CD8-positive, alpha-beta memory T cell (primary cell): Measurements from ENCODE around the gene TMCC2. TPM values are rescaled to one million over a fixed set of nuclear protein-coding genes. Genes with fewer than 3 reads are reported as not detected.

Experiments used
- CTCF ChIA-PET: fragments of 350-600 bp; sonication (Branson Sonifier 250); formaldehyde crosslinking; loops from one replicate; lab custom pipeline; 2021; ENCODE audit warnings: antibody characterized with exemption; lab: Charles Lee
- POLR2A ChIA-PET: fragments of 350-600 bp; sonication (Branson Sonifier 250); formaldehyde crosslinking; loops from one replicate; lab custom pipeline; 2021; ENCODE audit warnings: antibody characterized with exemption; lab: Charles Lee
- DNase-seq, 5 donors: peaks; one replicate each; pipeline versions ENCODE4 v3.0.0 to v3.0.0-alpha.2; 2020 to 2022; ENCODE audit warnings: mixed read lengths in 1 of 5
- H3K27ac ChIP-seq: one replicate; pipeline ENCODE4 v1.7.0; 2013; ENCODE audit warnings: low read depth, mild to moderate bottlenecking, low read length, moderate library complexity
- H3K27me3 ChIP-seq: 2 replicates; pipeline ENCODE4 v1.7.0; 2013; ENCODE audit warnings: low read length, mild to moderate bottlenecking; ENCODE audit not compliant: insufficient read depth, poor library complexity, severe bottlenecking
- H3K36me3 ChIP-seq: 2 replicates; pipeline ENCODE4 v1.7.0; 2013; ENCODE audit warnings: mild to moderate bottlenecking, low read length, moderate library complexity; ENCODE audit not compliant: insufficient read depth
- H3K4me1 ChIP-seq: 2 replicates; pipeline ENCODE4 v1.7.0; 2013; ENCODE audit warnings: mild to moderate bottlenecking, low read length, moderate library complexity; ENCODE audit not compliant: insufficient read depth
- H3K4me3 ChIP-seq: 2 replicates; pipeline ENCODE4 v1.7.0; 2013; ENCODE audit warnings: mild to moderate bottlenecking, low read length
- H3K9me3 ChIP-seq: 2 replicates; pipeline ENCODE4 v1.7.0; 2013; ENCODE audit warnings: mild to moderate bottlenecking, low read length
- H3K27ac Mint-ChIP-seq, 8 donors: one replicate each; pipeline ENCODE4 v1.8.0; 2020 to 2021; ENCODE audit warnings: mixed read lengths in 8 of 8, mild to moderate bottlenecking in 6 of 8, inconsistent platforms in 3 of 8, moderate library complexity in 3 of 8
- H3K27me3 Mint-ChIP-seq, 2 donors: one replicate each; pipeline ENCODE4 v1.8.0; 2020 to 2021; ENCODE audit warnings: mixed read lengths in 2 of 2, mild to moderate bottlenecking in 1 of 2, moderate library complexity in 1 of 2
- H3K36me3 Mint-ChIP-seq, 3 donors: one replicate each; pipeline ENCODE4 v1.8.0; 2020 to 2021; ENCODE audit warnings: mixed read lengths in 3 of 3, inconsistent platforms in 1 of 3, mild to moderate bottlenecking in 1 of 3
- H3K4me1 Mint-ChIP-seq, 3 donors: one replicate each; pipeline ENCODE4 v1.8.0; 2020 to 2021; ENCODE audit warnings: mixed read lengths in 3 of 3, inconsistent platforms in 1 of 3, mild to moderate bottlenecking in 1 of 3
- H3K4me3 Mint-ChIP-seq, 7 donors: one replicate each; pipeline ENCODE4 v1.8.0; 2020 to 2021; ENCODE audit warnings: mixed read lengths in 7 of 7, mild to moderate bottlenecking in 6 of 7, moderate library complexity in 4 of 7, inconsistent platforms in 2 of 7
- H3K9me3 Mint-ChIP-seq, 5 donors: one replicate each; pipeline ENCODE4 v1.8.0; 2020 to 2022; ENCODE audit warnings: mixed read lengths in 5 of 5, mild to moderate bottlenecking in 3 of 5, moderate library complexity in 2 of 5, inconsistent platforms in 1 of 5
- polyA plus RNA-seq: library from polyadenylated mRNA; unstranded; fragments of 300-500 nt; fragmentation: Illumina TruSeq; gene quantifications from one replicate; pipeline ENCODE4 v1.2.3, GENCODE V29; 2021
- total RNA-seq, 2 experiments: library from RNA; stranded (reverse); gene quantifications; one replicate each; pipeline ENCODE4 v1.2.3, GENCODE V29; 2021

TMCC2 gene
- total and polyA plus RNA-seq, 3 experiments from 2014 or later = 1.4 to 8.4 (median 7.1) TPM

GRCh38 chr1:205188596-205188995 lies 39.1 kb upstream of the TMCC2 start:
- H3K4me3 Mint-ChIP-seq = no peak overlapping the region

GRCh38 chr1:205189131-205189530 lies 38.6 kb upstream of the TMCC2 start:
- ChIA-PET CTCF (no interaction called here), POLR2A (no interaction called here)
- Mint-ChIP-seq H3K4me3 (no peak overlapping the region), H3K27me3 (no peaks in the 10 kb centered on the region), H3K9me3 (peaks cover 0 to 3% (median 0%) of the 10 kb centered on the region in 5 donors), H3K36me3 (peaks cover 0 to 26% (median 5%) of the 10 kb centered on the region in 3 donors), H3K4me1 (peaks cover 56 to 86% (median 72%) of the 10 kb centered on the region in 3 donors), H3K27ac (no peak overlapping the region)
- DNase-seq = no peak
- Histone ChIP-seq H3K27ac (no peak overlapping the region), H3K4me3 (no peak overlapping the region), H3K4me1 (peaks cover 11% of the 10 kb centered on the region), H3K36me3 (peaks cover 8% of the 10 kb centered on the region), H3K9me3 (no peaks in the 10 kb centered on the region), H3K27me3 (no peaks in the 10 kb centered on the region)

More at GRCh38 chr1:205188596-205188995, 39.1 kb upstream of the TMCC2 start:
- ChIA-PET POLR2A (no interaction called here), CTCF (no interaction called here)
- Histone ChIP-seq H3K27me3 (no peaks in the 10 kb centered on the region), H3K4me3 (no peak overlapping the region), H3K27ac (no peak overlapping the region), H3K9me3 (no peaks in the 10 kb centered on the region), H3K4me1 (peaks cover 16% of the 10 kb centered on the region), H3K36me3 (peaks cover 9% of the 10 kb centered on the region)
- Mint-ChIP-seq H3K4me1 (peaks cover 57 to 86% (median 74%) of the 10 kb centered on the region in 3 donors), H3K27ac (no peak overlapping the region), H3K36me3 (peaks cover 0 to 30% (median 7%) of the 10 kb centered on the region in 3 donors), H3K27me3 (no peaks in the 10 kb centered on the region), H3K9me3 (peaks cover 0 to 2% (median 0%) of the 10 kb centered on the region in 5 donors)
- DNase-seq = no peak

- Mint-ChIP-seq H3K4me3 (no peak overlapping the region), H3K27me3 (no peaks in the 10 kb centered on the region), H3K4me1 (peaks cover 62 to 84% (median 74%) of the 10 kb centered on the region in 3 donors), H3K27ac (peak overlapping the region in 2 of 8 donors; percentile 34 to 73), H3K9me3 (peaks cover 0 to 4% (median 0%) of the 10 kb centered on the region in 5 donors), H3K36me3 (peaks cover 0 to 27% (median 12%) of the 10 kb centered on the region in 3 donors)
- DNase-seq = no peak
- Histone ChIP-seq H3K36me3 (peaks cover 8% of the 10 kb centered on the region), H3K4me3 (no peak overlapping the region), H3K27me3 (no peaks in the 10 kb centered on the region), H3K9me3 (no peaks in the 10 kb centered on the region), H3K4me1 (peaks cover 6% of the 10 kb centered on the region), H3K27ac (no peak overlapping the region)
- ChIA-PET CTCF (no interaction called here), POLR2A (no interaction called here)
These were observed 36.7 kb upstream of the TMCC2 start for GRCh38 chr1:205190845-205191577.

DNA sequence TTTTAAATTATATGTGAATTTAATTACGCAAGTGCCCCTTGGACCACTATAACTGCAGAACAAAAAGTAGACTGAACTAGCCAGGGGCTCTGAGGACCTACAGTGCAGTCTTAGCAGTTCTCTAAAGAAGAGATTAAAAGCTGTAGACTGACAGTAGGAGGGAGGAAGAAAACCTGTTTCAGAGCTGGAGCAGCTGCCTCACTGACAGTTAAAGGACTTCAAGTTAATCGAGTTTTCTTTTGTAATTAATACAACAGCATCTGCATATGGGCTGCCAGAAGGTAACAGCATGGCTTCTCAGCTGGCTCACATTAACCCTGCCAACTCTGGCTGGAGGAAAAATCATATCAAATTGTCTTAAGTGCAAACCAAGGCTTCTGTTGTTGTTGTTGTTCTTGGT lies 36.1 kb upstream of the TMCC2 start:
- Mint-ChIP-seq H3K4me3 (no peak overlapping the region), H3K36me3 (peaks cover 0 to 23% (median 12%) of the 10 kb centered on the region in 3 donors), H3K9me3 (peaks cover 0 to 4% (median 0%) of the 10 kb centered on the region in 5 donors), H3K27me3 (no peaks in the 10 kb centered on the region), H3K4me1 (peaks cover 58 to 78% (median 70%) of the 10 kb centered on the region in 3 donors), H3K27ac (no peak overlapping the region)
- Histone ChIP-seq H3K4me1 (peaks cover 6% of the 10 kb centered on the region), H3K9me3 (no peaks in the 10 kb centered on the region), H3K36me3 (peaks cover 8% of the 10 kb centered on the region), H3K4me3 (no peak overlapping the region), H3K27ac (no peak overlapping the region), H3K27me3 (no peaks in the 10 kb centered on the region)
- ChIA-PET CTCF (interaction anchor here (1.0 kb wide), 1 partner anchor 65 kb away, joined by 3 read pairs; no protein-coding TSS in a partner anchor), POLR2A (no interaction called here)
- DNase-seq = no peak

GRCh38 chr1:205192287-205192686 lies 35.5 kb upstream of the TMCC2 start:
- ChIA-PET CTCF (interaction anchor here (1.0 kb wide), 1 partner anchor 64 kb away, joined by 3 read pairs; no protein-coding TSS in a partner anchor), POLR2A (no interaction called here)
- Histone ChIP-seq H3K4me3 (no peak overlapping the region), H3K4me1 (peaks cover 6% of the 10 kb centered on the region), H3K9me3 (no peaks in the 10 kb centered on the region), H3K27me3 (no peaks in the 10 kb centered on the region), H3K36me3 (peaks cover 8% of the 10 kb centered on the region), H3K27ac (no peak overlapping the region)
- no peak for DNase-seq
- Mint-ChIP-seq H3K4me1 (peaks cover 51 to 75% (median 64%) of the 10 kb centered on the region in 3 donors), H3K4me3 (peak overlapping the region in 1 of 7 donors; percentile 79), H3K27me3 (no peaks in the 10 kb centered on the region), H3K9me3 (peaks cover 0 to 4% (median 0%) of the 10 kb centered on the region in 5 donors), H3K36me3 (peaks cover 0 to 20% (median 8%) of the 10 kb centered on the region in 3 donors), H3K27ac (peak overlapping the region in 1 of 8 donors; percentile 65)

GRCh38 chr1:205199090-205199930 lies 28.4 kb upstream of the TMCC2 start:
- Mint-ChIP-seq H3K27ac (peak overlapping the region in 6 of 8 donors; percentile 3 to 85 (median 58)), H3K9me3 (no peaks in the 10 kb centered on the region), H3K4me3 (peak overlapping the region in 5 of 7 donors; percentile 13 to 73 (median 60)), H3K36me3 (peaks cover 0 to 22% (median 8%) of the 10 kb centered on the region in 3 donors), H3K27me3 (no peaks in the 10 kb centered on the region), H3K4me1 (peaks cover 41 to 65% (median 58%) of the 10 kb centered on the region in 3 donors)
- H3K27me3 ChIP-seq = no peaks in the 10 kb centered on the region
- H3K4me3 ChIP-seq = no peak overlapping the region
- no peak for DNase-seq
- H3K36me3 ChIP-seq = no peaks in the 10 kb centered on the region
- H3K4me1 ChIP-seq = peaks cover 18% of the 10 kb centered on the region
- H3K9me3 ChIP-seq = no peaks in the 10 kb centered on the region
- ChIA-PET POLR2A (interaction anchor here (0.7 kb wide), 1 partner anchor 473 kb away, joined by 3 read pairs; no protein-coding TSS in a partner anchor), CTCF (interaction anchor here (0.6 to 1.9 kb wide), 3 partner anchors 24 to 58 kb away, joined by 3 to 6 read pairs (median 5); no protein-coding TSS in a partner anchor)
- H3K27ac ChIP-seq = no peak overlapping the region

GRCh38 chr1:205199931-205200299 lies 27.8 kb upstream of the TMCC2 start:
- no peak overlapping the region for H3K27ac ChIP-seq
- no peaks in the 10 kb centered on the region for H3K9me3 ChIP-seq
- peaks cover 22% of the 10 kb centered on the region for H3K4me1 ChIP-seq
- DNase-seq = no peak
- Mint-ChIP-seq H3K4me1 (peaks cover 45 to 71% (median 64%) of the 10 kb centered on the region in 3 donors), H3K36me3 (peaks cover 0 to 22% (median 8%) of the 10 kb centered on the region in 3 donors), H3K27me3 (no peaks in the 10 kb centered on the region), H3K27ac (peak overlapping the region in 6 of 8 donors; percentile 3 to 85 (median 20)), H3K9me3 (no peaks in the 10 kb centered on the region), H3K4me3 (peak overlapping the region in 5 of 7 donors; percentile 13 to 73 (median 60))
- ChIA-PET POLR2A (no interaction called here), CTCF (interaction anchor here (0.6 to 1.9 kb wide), 3 partner anchors 24 to 58 kb away, joined by 3 to 6 read pairs (median 5); no protein-coding TSS in a partner anchor)
- no peak overlapping the region for H3K4me3 ChIP-seq
- no peaks in the 10 kb centered on the region for H3K27me3 ChIP-seq
- no peaks in the 10 kb centered on the region for H3K36me3 ChIP-seq
